ENCODE data around the gene LINGO1.

LINGO1 gene, protein sequence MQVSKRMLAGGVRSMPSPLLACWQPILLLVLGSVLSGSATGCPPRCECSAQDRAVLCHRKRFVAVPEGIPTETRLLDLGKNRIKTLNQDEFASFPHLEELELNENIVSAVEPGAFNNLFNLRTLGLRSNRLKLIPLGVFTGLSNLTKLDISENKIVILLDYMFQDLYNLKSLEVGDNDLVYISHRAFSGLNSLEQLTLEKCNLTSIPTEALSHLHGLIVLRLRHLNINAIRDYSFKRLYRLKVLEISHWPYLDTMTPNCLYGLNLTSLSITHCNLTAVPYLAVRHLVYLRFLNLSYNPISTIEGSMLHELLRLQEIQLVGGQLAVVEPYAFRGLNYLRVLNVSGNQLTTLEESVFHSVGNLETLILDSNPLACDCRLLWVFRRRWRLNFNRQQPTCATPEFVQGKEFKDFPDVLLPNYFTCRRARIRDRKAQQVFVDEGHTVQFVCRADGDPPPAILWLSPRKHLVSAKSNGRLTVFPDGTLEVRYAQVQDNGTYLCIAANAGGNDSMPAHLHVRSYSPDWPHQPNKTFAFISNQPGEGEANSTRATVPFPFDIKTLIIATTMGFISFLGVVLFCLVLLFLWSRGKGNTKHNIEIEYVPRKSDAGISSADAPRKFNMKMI
- 0.21 to 0.24 reads per million in 2 donors for total RNA-seq

DNA sequence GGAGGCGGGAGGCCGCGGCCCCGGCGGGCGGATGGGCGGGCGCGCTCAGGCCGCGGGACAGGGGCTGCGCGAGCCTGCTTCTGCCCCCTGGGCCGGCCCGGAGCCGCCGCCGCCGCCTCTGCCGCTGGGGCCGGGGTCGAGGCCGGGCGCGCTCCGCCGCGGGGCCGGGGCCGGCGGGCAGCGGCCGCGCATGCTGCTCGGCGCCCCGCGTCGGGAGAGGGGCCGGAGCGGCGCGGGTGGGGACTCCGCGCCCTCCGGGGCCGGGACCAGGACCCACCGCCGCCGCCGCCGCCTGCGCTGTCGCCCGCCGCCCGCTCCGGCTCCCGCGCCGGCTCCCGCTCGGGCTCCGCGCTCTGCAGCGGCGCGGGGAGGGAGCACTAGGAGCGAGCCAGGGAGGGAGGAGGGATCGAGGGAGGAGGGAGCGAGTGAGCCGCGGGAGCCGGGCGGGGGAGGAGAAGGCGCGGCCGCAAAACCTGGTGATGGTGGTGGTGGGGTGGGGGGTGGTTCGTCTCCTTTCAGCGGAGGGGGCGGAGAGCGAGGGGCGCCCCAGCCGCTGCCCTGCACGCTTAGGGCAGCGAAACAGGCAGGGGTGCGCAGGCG lies at the start of gene LINGO1:
Gene LINGO1, minus strand, starts transcription at position 379 of the 600 bp plus-strand sequence. CDS start 597 bp downstream, outside the sequence.
- no peak for DNase-seq

GRCh38 chr15:77681362-77681761 lies 48.6 kb upstream of the LINGO1 start:
- no peak for DNase-seq

GRCh38 chr15:77676569-77677375 lies 44.1 kb upstream of the LINGO1 start:
- DNase-seq = no peak

DNA sequence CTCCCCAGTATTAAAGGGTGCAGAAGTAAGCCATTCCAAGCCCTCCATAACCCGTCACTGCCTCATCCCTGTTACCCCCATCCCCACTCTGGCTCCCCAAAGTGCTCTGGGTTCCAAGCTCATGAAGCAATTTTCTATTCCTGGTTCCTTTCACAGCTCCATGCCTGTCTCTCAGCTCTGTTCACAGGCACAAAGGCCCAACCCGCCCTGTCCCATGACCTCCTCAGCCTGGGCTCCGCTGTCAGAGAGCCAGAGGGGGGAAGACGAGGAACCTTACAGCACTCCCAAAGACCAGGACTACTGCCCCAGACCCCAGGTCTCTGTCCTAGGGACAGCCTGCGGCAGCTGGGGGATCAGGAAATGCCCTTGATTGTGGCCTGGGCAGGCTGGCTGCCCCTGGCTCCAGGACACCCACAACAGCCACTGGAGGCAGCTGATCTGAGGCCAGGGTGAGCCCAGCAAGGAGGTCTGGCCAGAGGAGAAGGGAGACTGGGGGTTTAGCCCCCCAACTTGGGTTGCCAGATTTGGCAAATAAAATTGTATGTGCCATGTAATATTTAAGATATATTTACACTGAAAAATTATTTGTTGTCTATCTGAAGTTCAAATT lies 43.2 kb upstream of the LINGO1 start:
- DNase-seq = no peak

DNA sequence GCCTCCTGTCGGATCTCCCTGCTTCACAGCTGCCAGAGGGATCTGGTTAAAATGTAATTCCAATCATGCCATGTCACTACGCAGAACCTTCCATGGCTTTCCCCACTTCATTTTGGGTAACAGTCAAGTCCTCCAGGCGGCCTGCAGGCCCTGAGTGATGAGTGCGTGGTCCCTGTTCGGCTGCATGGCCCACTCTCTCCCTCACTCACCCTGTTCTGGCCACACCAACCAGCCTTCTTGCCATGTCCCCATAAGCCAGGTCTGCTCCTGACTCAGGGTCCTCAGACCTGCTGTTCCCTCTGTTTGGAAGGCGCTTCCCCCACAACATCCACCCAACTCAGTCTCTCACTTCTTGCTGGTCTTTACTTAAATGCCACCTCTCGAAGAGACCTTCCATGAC lies 41.6 kb upstream of the LINGO1 start:
- no peak for DNase-seq

GRCh38 chr15:77673866-77674265 lies 41.2 kb upstream of the LINGO1 start:
- no peak for DNase-seq

DNA sequence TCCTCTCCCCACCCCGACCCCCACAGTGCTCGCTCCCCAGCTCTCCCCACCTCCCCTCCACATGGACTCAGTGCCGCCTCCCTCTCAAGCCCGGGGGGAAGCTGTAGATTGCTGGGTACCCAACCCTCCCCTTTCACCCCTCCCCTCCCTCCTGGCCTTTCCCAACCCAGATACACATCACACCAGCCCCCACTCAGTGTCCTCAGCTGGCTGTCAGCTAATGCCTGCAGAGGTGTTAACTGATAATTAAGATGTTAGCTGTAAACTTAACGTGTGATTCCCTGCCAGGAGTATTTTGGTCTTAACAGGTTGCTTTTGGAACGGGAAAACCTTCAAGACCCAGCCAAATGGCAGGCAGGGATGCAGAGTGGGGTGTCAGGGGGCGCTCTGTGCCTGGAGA lies 39.4 kb upstream of the LINGO1 start:
- DNase-seq = no peak

GRCh38 chr15:77671362-77672056 lies 38.8 kb upstream of the LINGO1 start:
- DNase-seq = no peak

DNA sequence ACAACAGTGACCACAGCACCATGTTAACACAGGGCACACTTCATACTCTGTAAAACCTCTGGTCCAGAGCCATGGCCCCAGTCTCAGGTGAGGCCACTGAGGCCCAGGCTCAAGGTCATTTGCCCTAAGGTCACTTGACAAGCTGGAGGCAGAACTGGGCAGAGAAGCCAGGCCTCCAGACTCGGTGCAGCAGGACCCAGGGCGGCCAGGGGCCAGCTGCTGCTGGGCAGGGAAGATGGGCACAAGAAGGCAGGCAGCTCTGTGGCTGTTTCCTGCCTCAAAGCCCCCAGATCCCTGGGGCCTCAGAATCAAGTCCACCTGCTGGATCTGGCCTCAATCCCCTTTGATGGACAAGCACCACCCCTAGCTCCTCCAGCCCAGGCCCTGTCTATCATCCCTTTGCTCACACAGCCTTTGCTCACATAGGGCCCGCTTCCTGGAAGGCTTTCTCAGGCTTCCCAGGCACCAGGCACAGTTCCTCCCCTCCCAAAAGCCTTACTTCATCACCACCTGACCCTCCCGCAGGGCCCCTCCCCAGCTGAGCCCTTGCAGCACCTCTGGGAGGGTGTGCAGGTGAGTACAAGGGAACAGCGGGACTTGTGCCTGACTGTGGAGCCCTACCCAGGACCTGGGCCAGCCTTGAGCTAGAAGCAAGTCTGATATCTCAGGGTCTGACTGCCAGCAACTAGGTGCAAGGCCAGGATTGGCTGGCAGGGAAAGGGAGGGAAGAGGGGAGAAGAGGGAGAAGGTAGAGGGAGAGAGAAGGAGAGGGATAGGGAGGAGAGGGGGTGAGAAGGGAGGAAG lies 38.0 kb upstream of the LINGO1 start:
- DNase-seq = no peak

- DNase-seq = no peak
Measured at GRCh38 chr15:77669896-77670295, 37.2 kb upstream of the LINGO1 start.

DNA sequence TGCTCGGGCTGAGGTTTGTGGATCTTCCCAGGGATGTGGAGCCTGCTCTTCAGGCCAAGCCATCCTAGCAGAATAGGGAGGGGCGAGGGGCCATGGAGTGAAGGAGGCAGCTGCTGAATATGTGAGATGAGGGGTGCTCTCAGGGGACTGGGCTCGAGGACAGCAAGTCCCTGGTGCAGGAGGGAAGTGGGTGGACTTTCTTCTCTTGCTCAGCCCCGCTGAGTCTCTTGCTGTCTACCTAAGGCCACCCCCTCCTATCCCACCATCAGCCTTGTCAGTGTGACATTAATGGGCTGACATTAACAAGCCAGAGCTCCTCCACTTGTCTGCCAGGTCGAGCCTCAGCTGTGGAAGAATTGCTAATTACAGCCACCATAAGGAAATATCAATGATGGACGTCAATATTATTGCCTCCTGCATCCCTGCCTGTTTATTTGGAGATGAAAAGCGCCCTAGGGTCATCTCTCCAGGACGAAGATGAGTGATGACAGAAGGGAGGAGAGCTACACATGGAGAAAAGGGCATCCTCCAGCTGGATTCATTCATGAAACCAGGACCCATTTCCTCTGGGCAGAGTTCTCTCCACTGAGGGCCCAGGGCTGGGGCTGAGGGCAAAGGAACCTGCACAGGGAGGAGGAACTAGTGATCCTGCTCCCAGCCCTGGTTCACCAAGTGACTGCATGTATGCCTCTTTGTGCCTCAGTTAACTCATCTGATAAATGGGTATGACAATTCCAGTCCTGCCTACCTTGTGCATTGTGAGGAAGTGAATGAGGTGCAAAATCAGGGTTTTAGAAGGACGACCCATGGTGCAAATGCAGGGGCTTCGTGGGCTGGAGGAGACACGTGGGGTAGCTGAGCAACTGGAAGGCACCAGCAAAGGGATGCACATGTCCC lies 34.9 kb upstream of the LINGO1 start:
- no peak for DNase-seq

- no peak for DNase-seq
Measured at GRCh38 chr15:77666296-77666660, 33.6 kb upstream of the LINGO1 start.

- no peak for DNase-seq
Measured at GRCh38 chr15:77665530-77666295, 33.0 kb upstream of the LINGO1 start.

DNA sequence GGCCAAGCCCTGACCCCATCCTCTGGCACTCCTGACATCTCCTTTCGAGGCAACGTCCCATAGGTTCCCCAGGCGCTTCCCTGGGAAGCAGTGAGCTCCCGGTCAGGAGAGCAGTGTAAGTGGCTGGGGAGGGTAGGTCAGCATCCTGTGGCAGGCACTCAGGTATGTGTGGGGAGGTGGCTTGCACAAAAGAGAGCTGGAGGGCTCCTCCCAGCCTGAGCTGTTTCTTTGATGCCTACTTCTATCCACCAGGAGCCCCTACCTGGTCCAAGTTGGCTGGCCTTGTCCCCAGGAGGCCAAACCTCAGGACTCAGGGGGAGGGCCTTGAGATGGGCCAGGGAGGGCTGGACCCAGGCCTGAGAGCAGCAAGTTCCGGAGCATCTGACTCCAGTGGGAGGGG lies 31.7 kb upstream of the LINGO1 start:
- no peak for DNase-seq

GRCh38 chr15:77663256-77663655 lies 30.5 kb upstream of the LINGO1 start:
- DNase-seq = no peak

DNA sequence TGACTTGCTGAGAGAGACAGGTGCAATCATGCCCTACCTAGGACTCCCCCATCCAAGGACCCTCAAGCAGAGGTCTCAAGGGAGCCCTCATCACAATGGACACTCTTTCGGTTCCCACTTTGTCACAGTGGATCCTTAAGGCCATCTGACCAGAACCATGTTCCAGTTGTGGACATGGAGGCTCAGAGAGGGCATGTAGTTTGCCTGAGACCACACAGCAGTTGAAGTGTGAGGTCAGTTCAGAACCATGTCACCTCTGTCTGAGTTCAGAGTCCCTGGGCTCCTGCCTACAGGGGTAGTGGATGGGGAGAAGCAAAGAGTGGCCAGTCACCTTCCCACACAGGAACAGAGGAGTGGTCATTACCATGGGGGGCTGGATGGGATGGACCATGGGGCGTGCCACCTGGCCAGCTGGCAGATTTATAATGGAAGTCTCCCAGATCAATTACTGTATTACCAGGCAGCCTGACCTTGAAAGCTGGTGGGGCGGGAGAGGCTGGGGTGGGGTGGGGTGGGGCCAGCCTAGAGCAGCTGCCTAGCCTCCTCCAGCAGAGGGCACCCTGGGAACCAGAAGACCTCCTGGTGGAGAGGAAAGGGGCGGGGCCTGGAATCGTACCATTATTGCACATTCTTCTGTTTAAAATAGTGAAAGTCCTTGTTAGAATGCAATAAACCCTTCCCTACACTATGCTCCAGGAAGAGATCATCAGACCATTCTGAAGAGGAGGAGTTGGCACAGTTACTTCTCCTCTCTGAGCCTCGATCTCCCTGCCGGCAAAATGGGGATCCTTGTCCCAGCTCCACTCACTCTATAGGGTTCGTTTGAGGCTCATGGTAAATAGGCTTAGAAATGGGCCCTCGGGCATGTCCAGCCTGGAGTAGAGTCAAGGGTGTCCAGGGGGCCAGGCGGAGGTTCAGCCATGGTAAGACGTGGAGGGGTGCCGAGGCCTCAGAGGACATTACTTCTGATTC lies 26.9 kb upstream of the LINGO1 start:
- DNase-seq = no peak

- no peak for DNase-seq
Measured at GRCh38 chr15:77658304-77658703, 25.6 kb upstream of the LINGO1 start.

- no peak for DNase-seq
Measured at GRCh38 chr15:77657634-77658238, 25.0 kb upstream of the LINGO1 start.

All from T-helper 9 cell (primary cell).